ENCODE results near the gene FTH1.
"Not testable (repeated sequence)": the region's sequence is repeated elsewhere in the genome, so short reads cannot be mapped to it uniquely, and the experiment has no call there.

Gene FTH1

GRCh38 chr11:61963282-61964057, 4.0 kb downstream of the FTH1 start:
- no peak for DNase-seq

GRCh38 chr11:61963016-61963281, 4.5 kb downstream of the FTH1 start:
- DNase-seq = no peak

DNA sequence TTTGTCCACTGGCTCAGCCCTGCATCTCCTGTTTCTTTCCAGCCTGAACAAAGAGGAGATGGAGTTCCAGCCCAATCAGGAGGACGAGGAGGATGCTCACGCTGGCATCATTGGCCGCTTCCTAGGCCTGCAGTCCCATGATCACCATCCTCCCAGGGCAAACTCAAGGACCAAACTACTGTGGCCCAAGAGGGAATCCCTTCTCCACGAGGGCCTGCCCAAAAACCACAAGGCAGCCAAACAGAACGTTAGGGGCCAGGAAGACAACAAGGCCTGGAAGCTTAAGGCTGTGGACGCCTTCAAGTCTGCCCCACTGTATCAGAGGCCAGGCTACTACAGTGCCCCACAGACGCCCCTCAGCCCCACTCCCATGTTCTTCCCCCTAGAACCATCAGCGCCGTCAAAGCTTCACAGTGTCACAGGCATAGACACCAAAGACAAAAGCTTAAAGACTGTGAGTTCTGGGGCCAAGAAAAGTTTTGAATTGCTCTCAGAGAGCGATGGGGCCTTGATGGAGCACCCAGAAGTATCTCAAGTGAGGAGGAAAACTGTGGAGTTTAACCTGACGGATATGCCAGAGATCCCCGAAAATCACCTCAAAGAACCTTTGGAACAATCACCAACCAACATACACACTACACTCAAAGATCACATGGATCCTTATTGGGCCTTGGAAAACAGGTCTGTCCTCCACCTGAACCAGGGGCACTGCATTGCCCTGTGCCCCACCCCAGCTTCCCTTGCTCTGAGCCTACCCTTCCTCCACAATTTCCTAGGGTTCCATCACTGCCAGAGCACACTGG, 5.0 kb downstream of the FTH1 start:
- no peak for DNase-seq

- DNase-seq = no peak
Observed at GRCh38 chr11:61961570-61962212, 5.7 kb downstream of the FTH1 start.

GRCh38 chr11:61960532-61960931, 6.9 kb downstream of the FTH1 start:
- no peak for DNase-seq

- no peak for DNase-seq
Observed at GRCh38 chr11:61959678-61960077, 7.8 kb downstream of the FTH1 start.

DNA sequence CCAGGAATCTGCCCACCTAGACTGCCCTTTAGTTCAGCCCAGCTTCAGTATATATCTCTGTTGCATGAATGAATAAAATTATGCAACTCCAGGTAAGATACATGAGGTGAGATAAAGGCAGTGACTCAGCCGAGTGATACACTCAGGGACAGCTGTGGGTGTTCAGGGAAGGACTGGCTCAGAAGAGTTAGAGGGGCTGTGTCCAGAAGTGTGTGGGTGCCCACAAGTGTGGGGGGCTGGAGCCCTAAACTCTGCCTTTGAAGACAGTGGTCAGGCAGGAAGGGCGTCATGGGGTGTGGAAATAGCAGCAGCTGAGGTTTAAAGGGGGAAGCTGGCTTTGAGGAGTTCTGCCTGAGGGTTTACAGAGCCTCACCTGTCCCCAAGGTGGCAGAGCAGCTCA, 8.3 kb downstream of the FTH1 start:
- DNase-seq = peak; percentile 34

- DNase-seq = no peak
Observed at GRCh38 chr11:61958590-61958989, 8.8 kb downstream of the FTH1 start.

GRCh38 chr11:61957021-61957770, 10.2 kb downstream of the FTH1 start:
- no peak for DNase-seq

DNA sequence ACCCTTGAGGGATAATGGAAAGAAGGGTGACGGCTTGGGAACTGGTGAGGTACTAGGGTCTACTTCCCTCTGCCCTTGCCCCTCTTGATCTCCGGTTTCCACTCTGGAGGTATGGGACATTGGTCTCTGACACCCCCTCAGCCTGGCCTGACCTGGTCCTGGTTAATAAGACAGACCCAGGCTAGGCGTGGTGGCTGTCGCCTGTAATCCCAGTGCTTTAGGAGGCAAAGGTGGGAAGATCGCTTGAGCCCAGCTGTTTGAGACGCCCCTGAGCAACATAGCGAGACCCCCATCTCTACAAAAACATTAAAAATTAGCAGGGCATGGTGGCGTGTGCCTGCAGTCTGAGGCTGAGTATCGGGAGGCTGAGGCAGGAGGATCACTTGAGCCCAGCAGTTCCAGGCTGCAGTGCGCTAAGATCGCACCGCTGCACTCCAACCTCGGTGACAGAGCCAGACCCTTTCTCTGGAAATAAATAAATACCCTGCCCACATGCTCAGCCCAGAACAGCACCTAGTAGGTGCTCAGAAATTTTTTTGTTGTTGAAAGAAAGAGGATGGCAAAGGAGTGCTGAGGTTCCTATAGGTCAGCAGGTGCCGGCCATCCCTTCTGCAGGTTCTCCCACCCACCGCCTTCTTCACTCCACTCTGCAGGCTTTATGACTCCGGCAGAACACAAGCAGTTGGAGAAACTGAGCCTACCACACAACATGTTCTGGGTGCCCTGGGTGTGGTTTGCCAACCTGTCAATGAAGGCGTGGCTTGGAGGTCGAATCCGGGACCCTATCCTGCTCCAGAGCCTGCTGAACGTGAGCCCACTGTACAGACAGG, 11.0 kb downstream of the FTH1 start:
- DNase-seq = no peak

DNA sequence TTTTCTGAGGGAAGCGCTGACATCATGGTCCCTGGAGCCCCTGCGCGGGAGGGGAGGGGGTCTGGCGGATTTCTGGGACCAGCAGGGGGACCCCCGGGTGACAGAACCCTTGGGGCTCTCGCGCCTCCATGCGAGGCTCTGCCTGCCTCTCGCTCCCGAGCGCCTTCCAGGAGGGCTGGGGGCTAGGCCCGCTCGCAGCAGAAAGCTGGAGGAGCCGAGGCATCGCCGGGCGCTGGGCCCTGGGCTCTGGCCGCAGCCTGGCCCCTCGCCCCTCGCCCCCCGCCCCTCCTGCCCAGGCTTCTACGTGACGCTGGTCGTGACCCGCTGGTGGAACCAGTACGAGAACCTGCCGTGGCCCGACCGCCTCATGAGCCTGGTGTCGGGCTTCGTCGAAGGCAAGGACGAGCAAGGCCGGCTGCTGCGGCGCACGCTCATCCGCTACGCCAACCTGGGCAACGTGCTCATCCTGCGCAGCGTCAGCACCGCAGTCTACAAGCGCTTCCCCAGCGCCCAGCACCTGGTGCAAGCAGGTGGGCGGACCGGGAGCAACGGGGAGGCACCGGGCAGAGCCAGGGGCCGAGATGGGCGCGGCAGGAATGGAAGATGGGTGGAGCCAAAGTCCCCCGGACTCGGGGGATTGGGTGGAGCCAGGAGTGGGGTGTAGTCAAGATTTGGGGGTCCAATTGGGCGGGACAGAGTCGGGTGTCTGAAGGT, 11.9 kb downstream of the FTH1 start:
- DNase-seq = peak; percentile 87

DNA sequence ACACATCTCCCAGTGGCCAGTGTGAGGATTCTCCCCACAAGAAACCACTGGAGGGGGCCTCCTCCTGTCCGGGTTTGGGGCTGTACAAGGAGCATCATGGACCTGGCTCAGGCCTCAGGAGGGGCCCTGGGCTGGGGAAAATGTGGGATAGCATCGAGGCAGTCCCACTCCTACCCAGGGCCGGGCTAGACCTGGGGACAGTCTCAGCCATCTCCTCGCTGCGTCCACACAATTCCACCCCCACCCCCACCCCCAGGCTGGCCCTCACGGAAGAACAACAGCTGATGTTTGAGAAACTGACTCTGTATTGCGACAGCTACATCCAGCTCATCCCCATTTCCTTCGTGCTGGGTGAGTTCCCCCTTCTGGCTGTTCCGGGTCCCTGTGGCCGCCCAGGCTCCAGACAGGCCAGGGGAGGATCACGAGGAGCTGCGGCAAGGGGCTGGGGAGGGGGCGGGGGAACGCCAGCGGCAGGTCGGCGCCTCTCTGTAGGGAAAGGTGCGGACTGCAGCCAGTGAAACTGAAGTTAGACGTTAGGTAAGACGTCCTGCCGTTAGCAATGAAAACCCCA, 12.5 kb downstream of the FTH1 start:
- DNase-seq = no peak

- DNase-seq = no peak
Observed at GRCh38 chr11:61954106-61954850, 13.2 kb downstream of the FTH1 start.

GRCh38 chr11:61953632-61954031, 13.8 kb downstream of the FTH1 start:
- not testable (repeated sequence) for DNase-seq

- DNase-seq = no peak
Observed at GRCh38 chr11:61952882-61953281, 14.6 kb downstream of the FTH1 start.

- DNase-seq = no peak
Observed at GRCh38 chr11:61951484-61952135, 15.8 kb downstream of the FTH1 start.

- DNase-seq = no peak
Observed at GRCh38 chr11:61950035-61950547, 17.3 kb downstream of the FTH1 start, which contains the start of gene BEST1. BEST1 (plus strand) TSS chr11:61950351; CDS start chr11:61951807, 1,456 bp downstream.

DNA sequence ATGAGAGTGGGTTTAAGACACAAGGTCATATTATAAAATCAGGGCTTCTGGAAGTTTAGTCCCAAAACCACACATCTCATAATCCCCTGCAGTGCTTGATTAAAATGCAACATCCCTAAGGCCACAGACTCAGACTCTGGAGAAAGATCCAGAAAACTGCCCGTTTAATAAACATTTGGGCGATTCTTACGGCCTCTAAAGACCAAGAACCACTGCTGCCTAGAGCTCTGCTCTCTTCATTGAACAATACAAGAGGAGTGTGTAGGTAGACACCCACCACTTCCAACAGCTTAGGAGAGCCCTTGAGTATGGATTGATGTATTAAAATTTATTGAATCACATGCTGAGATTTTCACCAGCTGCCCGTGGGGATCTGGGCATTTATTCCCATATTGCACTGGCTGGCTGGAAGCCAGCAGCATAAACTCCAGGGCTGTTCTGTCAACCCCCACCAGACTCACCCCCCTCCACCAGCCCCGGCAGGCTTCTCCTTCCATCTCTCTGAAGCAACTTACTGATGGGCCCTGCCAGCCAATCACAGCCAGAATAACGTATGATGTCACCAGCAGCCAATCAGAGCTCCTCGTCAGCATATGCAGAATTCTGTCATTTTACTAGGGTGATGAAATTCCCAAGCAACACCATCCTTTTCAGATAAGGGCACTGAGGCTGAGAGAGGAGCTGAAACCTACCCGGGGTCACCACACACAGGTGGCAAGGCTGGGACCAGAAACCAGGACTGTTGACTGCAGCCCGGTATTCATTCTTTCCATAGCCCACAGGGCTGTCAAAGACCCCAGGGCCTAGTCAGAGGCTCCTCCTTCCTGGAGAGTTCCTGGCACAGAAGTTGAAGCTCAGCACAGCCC, 18.0 kb downstream of the FTH1 start:
- peak; percentile 65 for DNase-seq

DNA sequence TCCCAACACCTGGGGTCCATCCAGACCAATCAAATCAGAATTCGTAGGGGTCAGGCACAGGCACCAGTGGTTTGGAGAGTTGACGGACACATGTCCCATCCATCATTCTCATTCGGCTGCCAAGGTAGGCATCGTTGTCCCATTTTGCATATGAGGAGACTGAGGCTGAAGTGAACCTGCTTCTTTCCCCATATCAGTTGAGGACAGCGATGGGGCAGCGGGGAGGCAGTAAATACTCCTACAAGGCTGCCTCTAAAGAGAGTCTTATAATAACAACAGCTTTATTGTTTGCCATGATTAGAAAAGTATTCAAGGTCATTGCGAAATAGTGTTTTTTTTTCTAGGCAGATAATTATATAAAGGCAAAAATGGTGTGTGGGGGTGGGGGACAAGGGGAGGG, 18.9 kb downstream of the FTH1 start:
- DNase-seq = no peak
